Left hindlimb (tissue), 1 donor: ENCODE measurements around the gene EML1.

Source experiments
- DNase-seq: peaks from one replicate; pipeline ENCODE4 v3.0.0-alpha.2; 2018

EML1 gene

GRCh38 chr14:99876406-99876805, 83.2 kb downstream of the EML1 start:
- DNase-seq, result no peak

GRCh38 chr14:99878563-99878962, 85.3 kb downstream of the EML1 start:
- DNase-seq, result no peak

GRCh38 chr14:99879401-99880295, 86.4 kb downstream of the EML1 start:
- no peak for DNase-seq

GRCh38 chr14:99880651-99881420, 87.6 kb downstream of the EML1 start:
- peak; percentile 39 for DNase-seq

GRCh38 chr14:99883866-99884650, 90.8 kb downstream of the EML1 start:
- DNase-seq, result no peak

GRCh38 chr14:99884834-99885648, 91.8 kb downstream of the EML1 start:
- no peak for DNase-seq

GRCh38 chr14:99885649-99885958, 92.4 kb downstream of the EML1 start:
- DNase-seq, result no peak

- no peak for DNase-seq
Observed at GRCh38 chr14:99887407-99887806, 94.2 kb downstream of the EML1 start.

GRCh38 chr14:99888149-99888548, 94.9 kb downstream of the EML1 start:
- DNase-seq, result no peak

GRCh38 chr14:99889268-99889667, 96.1 kb downstream of the EML1 start:
- DNase-seq, result no peak

- no peak for DNase-seq
Observed at GRCh38 chr14:99891266-99891665, 98.1 kb downstream of the EML1 start.

GRCh38 chr14:99891900-99892299, 98.7 kb downstream of the EML1 start:
- DNase-seq, result no peak

GRCh38 chr14:99892406-99892805, 99.2 kb downstream of the EML1 start:
- no peak for DNase-seq

GRCh38 chr14:99896361-99896760, 103.1 kb downstream of the EML1 start:
- no peak for DNase-seq

- DNase-seq, result no peak
Observed at GRCh38 chr14:99899578-99900178, 106.5 kb downstream of the EML1 start.

- DNase-seq, result no peak
Observed at GRCh38 chr14:99902925-99903324, 109.7 kb downstream of the EML1 start.

- no peak for DNase-seq
Observed at GRCh38 chr14:99904506-99904905, 111.3 kb downstream of the EML1 start.

GRCh38 chr14:99905121-99905520, 111.9 kb downstream of the EML1 start:
- no peak for DNase-seq

GRCh38 chr14:99907761-99908652, 114.8 kb downstream of the EML1 start:
- DNase-seq, result no peak

GRCh38 chr14:99908653-99909250, 115.5 kb downstream of the EML1 start:
- no peak for DNase-seq
